Suppressor macrophage treated with lipopolysaccharide for 4 hours (primary cell): ENCODE data around the gene HECTD2.
"Not testable (repeated sequence)": the region's sequence is repeated elsewhere in the genome, so short reads cannot be mapped to it uniquely, and the experiment has no call there.

Experiments
- DNase-seq: peaks from one replicate; pipeline ENCODE4 v3.0.0-alpha.2; 2020

HECTD2 gene, protein sequence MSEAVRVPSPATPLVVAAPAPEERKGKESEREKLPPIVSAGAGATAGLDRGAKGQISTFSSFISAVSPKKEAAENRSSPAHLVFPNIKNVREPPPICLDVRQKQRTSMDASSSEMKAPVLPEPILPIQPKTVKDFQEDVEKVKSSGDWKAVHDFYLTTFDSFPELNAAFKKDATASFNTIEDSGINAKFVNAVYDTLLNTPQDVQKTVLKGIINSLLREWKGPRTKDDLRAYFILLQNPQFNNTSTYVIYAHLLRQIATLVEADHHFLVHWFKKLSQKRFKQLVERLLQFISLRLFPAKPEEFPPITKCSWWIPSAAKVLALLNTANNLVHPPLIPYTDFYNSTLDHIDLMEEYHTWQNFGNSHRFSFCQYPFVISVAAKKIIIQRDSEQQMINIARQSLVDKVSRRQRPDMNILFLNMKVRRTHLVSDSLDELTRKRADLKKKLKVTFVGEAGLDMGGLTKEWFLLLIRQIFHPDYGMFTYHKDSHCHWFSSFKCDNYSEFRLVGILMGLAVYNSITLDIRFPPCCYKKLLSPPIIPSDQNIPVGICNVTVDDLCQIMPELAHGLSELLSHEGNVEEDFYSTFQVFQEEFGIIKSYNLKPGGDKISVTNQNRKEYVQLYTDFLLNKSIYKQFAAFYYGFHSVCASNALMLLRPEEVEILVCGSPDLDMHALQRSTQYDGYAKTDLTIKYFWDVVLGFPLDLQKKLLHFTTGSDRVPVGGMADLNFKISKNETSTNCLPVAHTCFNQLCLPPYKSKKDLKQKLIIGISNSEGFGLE

DNA sequence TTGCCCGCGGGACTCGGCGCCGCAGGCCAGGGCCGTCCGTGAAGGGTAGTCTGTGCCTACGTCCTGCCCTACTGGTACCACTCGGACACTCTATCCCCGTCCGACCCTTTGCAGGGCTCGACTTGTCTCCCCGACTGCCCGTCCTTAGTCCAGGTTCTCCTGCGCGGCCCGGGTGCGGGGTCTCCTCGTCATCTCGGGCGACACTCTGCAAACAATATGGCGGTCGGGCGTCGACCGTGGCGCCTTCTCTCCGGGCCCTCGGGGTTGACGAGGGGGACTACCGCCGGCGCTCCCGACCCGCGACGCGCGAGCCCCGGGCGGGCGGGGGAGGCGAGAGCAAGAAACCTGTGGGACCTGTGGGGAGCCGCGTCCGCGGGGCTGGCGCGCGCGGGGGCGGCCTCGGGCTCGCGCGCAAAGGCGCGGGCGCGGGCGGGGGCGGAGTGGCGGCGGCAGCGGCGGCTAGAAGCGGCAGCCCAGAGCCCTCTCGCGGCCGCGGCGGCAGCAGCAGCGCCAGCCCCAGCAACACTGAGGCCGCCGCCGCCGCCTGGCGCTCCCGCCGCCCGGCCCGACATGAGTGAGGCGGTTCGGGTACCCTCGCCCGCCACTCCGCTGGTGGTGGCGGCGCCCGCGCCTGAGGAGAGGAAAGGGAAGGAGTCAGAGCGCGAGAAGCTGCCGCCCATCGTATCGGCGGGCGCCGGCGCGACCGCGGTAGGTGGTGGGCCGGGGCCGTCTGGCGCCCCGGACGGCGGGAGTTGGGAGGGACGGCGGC, at the start of gene HECTD2:
Gene HECTD2 (plus strand): TSS at position 476 of the 769 bp plus-strand sequence. CDS start 95 bp downstream, at position 571.
- peak; percentile 88 for DNase-seq

DNA sequence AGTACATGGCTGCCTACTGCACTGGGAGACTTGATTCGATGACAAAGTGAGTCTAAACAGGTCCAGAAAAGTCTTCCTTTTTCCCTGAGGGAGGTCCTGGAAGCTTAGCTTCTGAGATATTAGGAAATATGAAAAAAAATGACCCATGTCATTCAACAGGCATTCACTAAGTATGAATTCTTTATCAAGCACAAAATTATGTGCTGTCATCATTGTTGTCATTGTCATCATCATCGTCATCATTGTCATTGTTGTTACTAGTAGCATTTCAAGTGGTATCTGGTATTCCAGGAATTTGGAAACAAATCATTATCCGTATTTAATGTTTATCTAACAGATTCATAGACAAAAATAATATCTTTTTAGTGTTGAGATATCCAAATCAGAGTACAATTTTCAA, 49.7 kb upstream of the HECTD2 start:
- DNase-seq = no peak

DNA sequence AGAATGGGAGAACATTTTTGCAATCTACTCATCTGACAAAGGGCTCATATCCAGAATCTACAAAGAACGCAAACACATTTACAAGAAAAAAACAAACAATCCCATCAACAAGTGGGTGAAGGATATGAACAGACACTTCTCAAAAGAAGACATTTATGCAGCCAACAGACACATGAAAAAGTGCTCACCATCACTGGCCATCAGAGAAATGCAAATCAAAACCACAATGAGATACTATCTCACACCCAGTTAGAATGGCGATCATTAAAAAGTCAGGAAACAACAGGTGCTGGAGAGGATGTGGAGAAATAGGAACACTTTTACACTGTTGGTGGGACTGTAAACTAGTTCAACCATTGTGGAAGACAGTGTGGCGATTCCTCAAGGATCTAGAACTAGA, 44.6 kb upstream of the HECTD2 start:
- not testable (repeated sequence) for DNase-seq

DNA sequence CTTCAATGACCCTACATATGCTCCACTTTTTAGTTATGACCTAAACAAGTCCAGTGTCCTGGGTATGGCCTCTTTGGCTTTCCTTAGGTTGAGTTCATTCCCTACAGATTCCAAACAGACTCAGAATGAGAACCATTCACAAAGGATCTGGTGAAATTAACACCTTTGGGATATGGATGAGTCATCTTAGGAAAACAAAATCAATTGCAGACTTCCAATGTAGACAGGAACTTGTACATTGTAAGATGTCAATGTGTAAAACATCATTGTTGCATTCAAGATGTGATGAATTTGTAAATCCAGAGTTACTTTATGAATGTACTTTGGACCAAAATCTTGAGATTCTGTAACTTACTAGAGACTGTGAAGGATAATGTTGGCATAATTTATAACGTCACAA, 43.4 kb upstream of the HECTD2 start:
- DNase-seq = no peak

DNA sequence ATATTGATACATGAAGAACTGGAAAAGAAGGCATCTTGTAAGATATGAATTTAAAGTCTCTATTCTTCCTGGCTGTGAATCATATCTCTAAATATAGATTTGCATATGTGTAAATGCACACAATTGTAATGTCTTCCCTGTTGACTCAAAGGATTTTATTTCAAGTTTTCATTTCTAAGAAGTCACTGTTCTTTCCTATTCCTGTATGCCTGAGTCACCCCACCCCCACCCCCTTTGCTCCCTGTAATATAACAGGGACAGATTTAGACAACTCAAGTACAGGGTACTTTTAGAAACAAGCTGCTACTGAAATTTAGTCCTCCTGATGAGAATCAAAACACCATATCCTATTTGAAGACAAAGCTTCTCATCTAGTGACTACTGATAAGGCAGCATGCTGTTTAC, 43.0 kb upstream of the HECTD2 start:
- DNase-seq = no peak

DNA sequence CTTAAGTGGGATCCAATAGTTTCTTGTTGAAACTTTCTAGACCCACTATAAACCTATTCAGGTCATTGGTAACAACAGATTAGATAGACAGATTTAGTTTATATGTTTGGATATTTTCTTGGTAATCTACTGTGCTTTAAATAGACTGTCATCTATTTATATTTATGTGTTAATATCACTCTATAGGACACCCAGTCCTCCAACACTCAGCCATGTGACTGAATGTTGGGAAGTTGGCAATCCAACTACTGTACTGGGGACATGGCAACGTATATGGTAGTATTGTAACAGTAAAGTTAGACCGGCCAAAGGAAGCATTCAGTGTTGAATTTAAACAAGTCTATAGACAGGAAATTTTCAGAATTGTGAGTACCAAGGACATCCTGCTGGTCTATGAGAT, 42.6 kb upstream of the HECTD2 start:
- DNase-seq = no peak

DNA sequence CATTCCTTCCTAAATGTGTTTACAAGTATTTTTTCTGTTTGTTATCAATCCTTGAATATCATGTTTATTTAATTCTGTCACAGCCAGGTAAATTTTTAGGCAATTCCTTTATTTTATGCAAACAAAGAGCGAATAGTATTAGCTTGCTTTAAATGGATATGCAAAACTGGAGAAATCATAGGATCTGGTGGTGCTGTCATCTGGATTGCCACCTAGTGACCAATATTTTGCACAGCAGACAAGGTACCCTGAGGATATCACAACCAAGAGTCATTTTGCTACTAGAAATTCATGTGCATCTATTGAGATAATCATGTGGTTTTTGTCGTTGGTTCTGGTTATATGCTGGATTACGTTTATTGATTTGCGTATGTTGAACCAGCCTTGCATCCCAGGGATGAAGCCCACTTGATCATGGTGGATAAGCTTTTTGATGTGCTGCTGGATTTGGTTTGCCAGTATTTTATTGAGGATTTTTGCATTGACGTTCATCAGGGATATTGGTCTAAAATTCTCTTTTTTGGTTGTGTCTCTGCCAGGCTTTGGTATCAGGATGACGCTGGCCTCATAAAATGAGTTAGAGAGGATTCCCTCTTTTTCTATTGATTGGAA, 40.1 kb upstream of the HECTD2 start:
- not testable (repeated sequence) for DNase-seq

DNA sequence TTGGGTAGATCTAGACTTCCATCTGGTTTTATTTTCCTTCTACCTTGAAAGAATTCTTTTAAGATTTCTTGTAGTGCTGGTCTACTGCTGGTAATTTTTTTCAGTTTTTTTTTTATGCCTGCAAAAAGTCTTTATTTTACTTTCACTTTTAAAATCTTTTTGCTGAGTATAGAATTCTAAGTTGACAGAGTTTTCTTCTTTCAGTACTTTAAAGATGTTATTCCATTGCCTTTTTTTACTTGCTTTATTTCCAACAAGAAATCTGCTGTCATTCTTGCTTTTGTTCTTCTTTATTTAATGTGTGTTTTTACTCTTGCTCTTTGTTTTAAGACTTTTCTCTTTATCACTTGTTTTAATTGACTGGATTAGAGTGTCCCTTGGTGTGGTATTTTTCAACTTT, 36.1 kb upstream of the HECTD2 start:
- no peak for DNase-seq

DNA sequence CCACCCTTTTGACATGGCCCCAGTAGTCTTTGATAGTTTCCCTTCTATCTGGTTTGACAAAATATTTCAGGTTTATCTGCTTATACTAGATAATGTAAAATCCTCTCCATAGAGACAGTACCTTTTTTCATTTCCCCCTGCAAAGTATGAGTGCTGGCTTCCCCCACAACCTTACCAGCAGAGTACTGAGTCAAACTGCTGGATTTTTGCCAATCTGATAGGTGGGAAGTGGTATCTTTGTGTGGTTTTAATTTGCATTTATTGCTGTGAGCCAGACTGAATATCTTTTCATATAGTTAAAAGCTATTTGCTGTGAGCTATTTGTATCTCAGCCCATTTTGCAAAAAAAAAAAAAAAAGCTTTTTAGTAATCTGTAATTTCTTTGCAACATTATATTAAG, 32.1 kb upstream of the HECTD2 start:
- no peak for DNase-seq

DNA sequence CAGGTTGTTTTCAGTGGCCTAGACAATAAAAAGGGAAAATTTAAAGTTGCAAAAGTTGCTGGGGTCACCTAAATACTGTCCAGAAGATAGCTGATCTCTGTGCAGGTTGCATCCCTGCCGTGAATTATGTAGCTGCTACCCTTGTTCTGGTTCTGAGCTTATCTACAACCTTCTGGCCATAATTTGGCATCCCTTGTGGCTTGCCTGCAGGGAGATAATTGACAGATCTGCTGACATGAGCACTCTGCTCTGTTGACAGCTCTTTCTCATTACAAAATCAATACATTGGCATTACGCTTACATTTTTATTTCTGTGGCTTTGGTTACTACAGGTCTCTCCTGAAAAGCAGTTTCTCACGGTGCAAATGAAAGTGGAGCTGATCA, 29.3 kb upstream of the HECTD2 start:
- no peak for DNase-seq

DNA sequence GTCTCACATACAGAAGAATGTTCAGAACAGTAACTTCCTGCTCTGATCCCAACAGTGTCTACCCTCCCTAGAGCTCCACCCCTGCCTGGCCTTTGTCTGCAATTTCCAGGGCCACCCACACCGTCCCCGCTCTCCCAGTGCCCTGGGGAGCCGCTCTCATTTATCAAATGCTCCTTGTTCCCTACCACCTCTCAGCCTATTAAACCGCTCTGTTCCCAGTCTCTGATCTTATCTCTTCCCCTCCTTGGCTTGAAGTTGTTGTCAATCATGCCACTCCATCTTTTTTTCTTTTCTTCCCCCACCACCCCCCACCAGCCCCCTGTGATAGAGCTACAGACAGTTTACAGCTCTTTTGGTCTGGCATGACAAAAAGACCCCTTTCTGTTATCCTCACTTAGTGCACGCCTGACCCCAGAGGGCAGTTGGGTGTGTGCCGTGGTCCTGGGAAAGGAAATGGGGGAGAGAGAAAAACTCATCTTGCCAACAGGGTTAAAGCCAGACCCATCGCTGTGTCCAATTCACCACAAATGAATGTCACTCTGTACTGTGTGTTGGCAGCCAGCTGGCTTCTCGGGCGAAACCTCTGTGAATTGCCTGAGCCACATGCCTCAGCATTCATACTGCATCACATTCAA, 28.8 kb upstream of the HECTD2 start:
- no peak for DNase-seq

DNA sequence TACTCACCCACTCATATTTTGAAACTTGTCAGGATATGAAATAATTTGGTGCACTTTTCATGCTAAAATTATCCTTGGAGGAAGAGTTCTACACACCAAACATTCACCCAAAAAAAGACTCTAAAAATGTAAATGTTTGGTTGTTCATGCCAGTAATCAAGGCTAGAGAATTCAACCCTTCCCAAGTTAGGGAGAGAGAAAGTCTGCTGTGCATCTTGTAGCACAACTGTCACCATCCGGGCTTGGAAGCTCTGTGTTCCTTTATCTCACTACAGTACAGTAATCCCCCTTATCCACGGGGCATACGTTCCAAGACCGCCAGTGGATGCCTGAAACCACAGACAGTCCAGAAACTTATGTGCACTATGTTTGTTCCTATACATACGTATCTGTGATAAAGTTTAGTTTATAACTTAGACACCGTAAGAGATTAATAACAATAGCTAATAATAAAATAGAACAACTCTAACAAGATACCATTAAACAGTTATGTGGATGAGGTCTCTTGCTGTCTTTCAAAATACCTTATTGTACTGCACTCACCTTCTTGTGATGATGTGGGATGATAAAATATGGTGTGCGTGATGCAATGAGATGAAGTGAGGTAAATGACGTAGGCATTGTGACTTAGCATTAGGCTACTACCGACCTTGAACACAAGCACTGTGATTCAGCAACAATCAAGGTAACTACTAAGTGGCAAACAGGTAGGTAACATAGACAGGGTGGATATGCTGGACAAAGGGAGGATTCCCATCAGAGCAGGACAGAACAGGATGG, 24.6 kb upstream of the HECTD2 start:
- no peak for DNase-seq

DNA sequence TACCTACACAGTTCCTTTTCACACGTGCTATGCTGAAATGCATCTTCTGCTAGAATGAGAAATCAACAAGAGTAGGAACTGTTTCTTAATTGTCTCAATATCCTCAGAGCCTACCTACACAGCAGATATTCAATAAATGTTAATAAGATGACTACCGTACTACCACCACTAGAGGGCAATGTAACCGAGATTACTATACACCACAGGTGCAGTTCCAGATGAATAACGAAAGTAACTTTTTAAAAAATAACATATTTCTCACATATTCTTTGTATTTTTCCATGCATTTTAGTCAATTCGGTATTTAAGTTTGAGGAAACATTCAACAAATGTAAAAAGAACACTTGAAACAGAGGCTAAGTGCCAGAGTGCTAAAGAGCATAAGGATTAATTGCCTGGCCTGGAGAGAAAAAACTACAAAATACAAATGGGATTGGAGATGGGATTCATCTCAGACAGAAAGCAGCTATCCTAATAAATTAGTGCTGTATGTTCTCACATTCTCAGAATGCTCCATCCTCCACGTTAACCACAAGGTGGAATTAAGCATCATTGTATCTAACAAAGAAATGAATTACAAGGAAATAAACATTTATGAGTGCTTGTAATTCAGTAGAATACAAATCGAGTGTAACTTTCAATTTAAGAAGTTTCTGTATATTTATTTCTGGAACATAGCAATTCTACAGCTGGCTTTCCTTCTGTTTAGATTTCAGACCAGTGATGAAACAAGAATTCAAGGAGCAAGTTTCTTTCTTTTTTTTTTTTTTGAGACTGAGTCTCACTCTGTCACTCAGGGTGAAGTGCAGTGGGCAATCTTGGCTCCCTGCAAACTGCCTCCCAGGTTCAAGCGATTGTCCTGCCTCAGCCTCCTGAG, 20.3 kb upstream of the HECTD2 start:
- DNase-seq = peak; percentile 87

DNA sequence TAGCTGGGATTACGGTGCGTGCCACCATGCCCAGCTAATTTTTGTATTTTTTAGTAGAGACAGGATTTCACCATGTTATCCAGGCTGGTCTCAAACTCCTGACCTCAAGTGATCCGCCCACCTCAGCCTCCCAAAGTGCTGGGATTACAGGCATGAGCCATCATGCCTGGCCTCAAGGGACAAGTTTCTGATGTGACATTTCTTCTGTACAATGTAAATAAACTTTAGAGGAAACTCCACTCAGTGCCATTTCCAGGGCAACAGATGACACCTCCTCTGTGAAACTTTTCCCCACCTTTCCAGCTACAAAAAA, 19.7 kb upstream of the HECTD2 start:
- not testable (repeated sequence) for DNase-seq

DNA sequence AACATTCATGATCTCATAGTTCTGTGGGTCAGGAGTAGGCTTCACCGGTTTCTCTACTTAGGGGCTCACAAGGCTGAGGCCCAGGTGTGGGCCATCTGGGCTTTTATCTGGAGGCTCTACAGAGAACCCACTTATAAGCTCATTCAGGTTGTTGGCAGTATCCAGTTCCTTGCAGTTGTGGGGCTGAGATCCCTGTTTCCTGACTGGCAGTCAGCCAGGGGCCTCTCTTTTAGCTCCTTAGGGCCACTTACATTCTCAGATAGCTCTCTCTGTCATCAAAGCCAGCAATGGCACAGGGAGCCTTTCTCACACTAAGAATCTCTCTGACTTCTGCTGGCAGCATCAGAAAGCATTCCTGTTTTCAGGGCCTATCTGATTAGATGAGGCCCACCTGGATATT, 18.2 kb upstream of the HECTD2 start:
- no peak for DNase-seq

DNA sequence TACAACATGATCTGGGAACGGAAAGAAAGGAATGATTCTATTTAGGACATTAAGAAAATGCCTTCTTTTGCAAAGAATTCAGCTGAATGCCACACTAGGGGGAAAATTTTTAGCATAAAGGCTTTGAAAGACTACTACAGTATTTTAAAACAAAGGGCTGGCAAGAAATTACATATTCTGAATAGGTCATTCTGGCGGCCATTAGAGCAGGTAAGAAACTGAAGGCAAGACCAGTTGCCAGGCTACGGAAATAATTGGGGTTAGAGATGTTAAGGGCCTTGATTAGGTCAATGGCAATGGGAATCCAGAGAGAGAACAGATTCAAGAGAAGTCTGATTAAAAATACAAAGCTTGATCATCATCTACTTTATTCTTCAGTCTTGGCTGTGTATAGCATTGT, 3.8 kb upstream of the HECTD2 start:
- no peak for DNase-seq

DNA sequence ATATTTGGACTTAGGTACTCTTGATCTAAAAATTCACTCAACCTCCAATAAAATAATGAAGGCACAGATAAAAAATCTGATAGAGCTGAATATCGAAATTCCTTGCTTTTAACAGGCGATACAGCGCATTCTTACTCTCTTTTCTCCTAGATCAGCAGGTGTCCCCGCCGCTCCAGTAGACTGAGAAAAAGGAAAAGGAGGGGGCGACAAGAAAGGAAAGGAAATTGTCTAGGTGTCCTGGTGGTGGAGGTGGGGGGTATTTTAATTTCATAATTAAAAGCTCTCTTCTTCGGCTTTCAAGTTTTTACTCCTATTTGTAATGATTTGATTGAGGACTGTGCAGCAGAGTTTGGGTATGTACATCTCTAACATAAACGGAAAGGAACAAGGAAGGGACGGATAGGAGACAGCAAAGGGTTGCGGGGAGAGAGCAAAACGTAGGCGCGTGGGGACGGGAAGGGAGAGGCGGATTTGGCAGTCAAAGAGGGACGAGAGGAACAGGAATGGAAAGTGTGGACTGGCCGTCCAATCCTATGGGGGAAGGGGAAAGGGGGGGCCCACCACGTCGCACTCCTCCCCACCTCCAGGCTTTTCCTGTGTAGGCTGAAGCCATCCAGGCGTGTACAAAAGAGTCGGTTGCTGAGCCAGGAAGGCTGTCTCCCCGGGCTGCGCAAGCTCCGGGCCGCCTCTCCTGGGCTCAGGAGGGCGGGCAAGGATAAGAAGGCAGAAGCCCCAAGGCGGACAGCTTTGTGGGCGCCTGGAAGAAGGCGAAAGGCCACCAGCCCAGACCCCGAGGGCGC, 875 bp upstream of the HECTD2 start:
- DNase-seq = peak; percentile 58

DNA sequence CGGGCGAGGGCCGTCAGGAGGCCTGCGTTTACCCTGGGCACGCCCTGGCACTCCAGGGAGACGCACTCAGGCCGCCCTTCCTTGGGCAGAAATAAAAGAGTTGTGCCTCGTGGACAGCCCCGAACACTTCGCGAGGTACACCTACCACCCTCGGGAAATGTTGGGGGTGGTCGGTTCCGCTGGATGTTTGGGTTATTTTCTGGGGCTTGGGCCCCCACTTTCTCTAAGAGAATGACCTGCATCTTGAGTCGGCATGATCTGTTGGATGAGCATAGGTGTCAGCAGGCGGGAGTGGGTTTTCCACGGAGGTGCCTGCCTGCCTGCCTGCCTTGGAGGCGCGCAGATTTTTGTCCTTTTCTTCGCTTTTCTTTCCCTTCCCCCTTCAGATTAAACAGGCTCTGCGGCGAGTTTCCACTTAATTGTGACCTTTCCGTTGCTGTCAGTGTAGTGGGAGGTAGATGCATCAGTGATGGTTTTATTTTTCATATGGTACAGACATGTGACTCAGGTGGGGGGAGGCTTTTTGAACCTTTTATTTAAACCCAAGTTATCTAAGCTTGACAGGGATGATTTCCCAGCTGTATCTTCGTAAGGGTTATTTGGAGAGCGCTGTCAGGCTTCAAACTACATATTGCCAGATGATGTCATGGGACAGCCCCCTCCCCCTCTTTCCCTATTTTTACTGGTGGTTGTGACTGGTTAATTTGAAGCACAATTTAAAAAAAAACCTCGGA, 661 bp downstream of the HECTD2 start:
- DNase-seq = peak; percentile 60

DNA sequence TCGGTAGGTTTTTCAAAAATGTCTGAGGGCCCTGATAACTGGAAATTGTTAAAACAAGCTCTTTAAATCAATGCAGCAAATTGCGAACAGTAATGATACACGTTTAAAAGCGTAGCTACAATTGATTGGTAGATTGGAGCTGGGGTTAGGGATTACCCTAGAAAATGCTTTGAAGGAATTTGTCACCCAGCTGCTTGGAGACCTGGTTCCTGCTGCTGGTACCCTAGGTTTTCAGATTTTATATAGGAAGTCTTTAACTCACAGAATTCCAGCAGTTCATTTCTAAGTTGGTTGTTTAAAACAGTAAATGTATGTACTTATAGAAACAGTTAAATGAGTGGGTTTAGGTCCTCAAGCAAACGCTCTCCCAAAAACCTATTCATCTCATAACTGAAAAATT, 1.5 kb downstream of the HECTD2 start:
- DNase-seq = no peak
